Trophoblast cell (in vitro differentiated cells and primary cell): Measurements from ENCODE around the gene CYB5R3.

Experiments used
- DNase-seq, 2 donors: peaks; one replicate each; pipeline ENCODE4 v3.0.0-alpha.2; 2016
- H2AFZ ChIP-seq: 2 replicates; pipeline ENCODE4 v1.6.1; 2013; ENCODE audit warnings: low read length, moderate library complexity, mild to moderate bottlenecking; ENCODE audit not compliant: insufficient read depth, poor library complexity
- H2AK5ac ChIP-seq: 2 replicates; pipeline ENCODE4 v1.6.1; 2013; ENCODE audit warnings: mild to moderate bottlenecking, low read length
- H2BK120ac ChIP-seq: 2 replicates; pipeline ENCODE4 v1.6.1; 2013; ENCODE audit warnings: low read length, mild to moderate bottlenecking, moderate library complexity; ENCODE audit not compliant: insufficient read depth, poor library complexity
- H2BK12ac ChIP-seq: 2 replicates; pipeline ENCODE4 v1.6.1; 2013; ENCODE audit warnings: mild to moderate bottlenecking, low read length, moderate library complexity
- H2BK5ac ChIP-seq: 2 replicates; pipeline ENCODE4 v1.6.1; 2013; ENCODE audit warnings: low read length, low read depth, moderate library complexity, mild to moderate bottlenecking; ENCODE audit not compliant: poor library complexity
- H3K14ac ChIP-seq: 2 replicates; pipeline ENCODE4 v1.6.1; 2013; ENCODE audit warnings: mild to moderate bottlenecking, low read length
- H3K18ac ChIP-seq: 2 replicates; pipeline ENCODE4 v1.6.1; 2013; ENCODE audit warnings: mild to moderate bottlenecking, low read length
- H3K23ac ChIP-seq: 2 replicates; pipeline ENCODE4 v1.6.1; 2013; ENCODE audit warnings: low read length
- H3K27ac ChIP-seq: 2 replicates; pipeline ENCODE4 v1.5.1; 2013; ENCODE audit warnings: low read depth, mild to moderate bottlenecking, inconsistent platforms, low read length, moderate library complexity
- H3K27me3 ChIP-seq: 2 replicates; pipeline ENCODE4 v1.6.1; 2013; ENCODE audit warnings: inconsistent platforms, mild to moderate bottlenecking, low read length, moderate library complexity; ENCODE audit not compliant: insufficient read depth
- H3K36me3 ChIP-seq, 2 experiments: 1 replicate in 1 of 2; 2 replicates in 1 of 2; pipeline ENCODE4 v1.6.1; 2013; ENCODE audit warnings: low read length in 2 of 2, mild to moderate bottlenecking in 2 of 2, moderate library complexity in 1 of 2; ENCODE audit not compliant: insufficient read depth in 2 of 2, control insufficient read depth in 1 of 2
- H3K4ac ChIP-seq: 2 replicates; pipeline ENCODE4 v1.6.1; 2013; ENCODE audit warnings: low read depth, mild to moderate bottlenecking, low read length, moderate library complexity
- H3K4me1 ChIP-seq, 2 experiments: 1 replicate in 1 of 2; 2 replicates in 1 of 2; pipeline ENCODE4 v1.6.1; 2013; ENCODE audit warnings: low read length in 2 of 2, mild to moderate bottlenecking in 2 of 2, moderate library complexity in 1 of 2; ENCODE audit not compliant: insufficient read depth in 2 of 2, control insufficient read depth in 1 of 2
- H3K4me2 ChIP-seq: 2 replicates; pipeline ENCODE4 v1.6.1; 2013; ENCODE audit warnings: inconsistent platforms, mild to moderate bottlenecking, low read length, moderate library complexity
- H3K4me3 ChIP-seq: 2 replicates; pipeline ENCODE4 v1.5.1; 2013; ENCODE audit warnings: mild to moderate bottlenecking, low read depth, low read length, inconsistent platforms
- H3K79me1 ChIP-seq: one replicate; pipeline ENCODE4 v1.6.1; 2013; ENCODE audit warnings: low read length
- H3K79me2 ChIP-seq: 2 replicates; pipeline ENCODE4 v1.6.1; 2013; ENCODE audit warnings: low read length, mild to moderate bottlenecking; ENCODE audit not compliant: control insufficient read depth, insufficient read depth, poor library complexity
- H3K9ac ChIP-seq: 2 replicates; pipeline ENCODE4 v1.6.1; 2013; ENCODE audit warnings: mild to moderate bottlenecking, low read length
- H3K9me3 ChIP-seq: 2 replicates; pipeline ENCODE4 v1.6.1; 2013; ENCODE audit warnings: low read depth, mild to moderate bottlenecking, control low read depth, inconsistent platforms, low read length; ENCODE audit not compliant: insufficient read depth
- H4K12ac ChIP-seq: 2 replicates; pipeline ENCODE4 v1.6.1; 2013; ENCODE audit warnings: low read depth, mild to moderate bottlenecking, low read length, moderate library complexity
- H4K8ac ChIP-seq: 2 replicates; pipeline ENCODE4 v1.6.1; 2013; ENCODE audit warnings: low read depth, mild to moderate bottlenecking, low read length, moderate library complexity
- H4K91ac ChIP-seq: one replicate; pipeline ENCODE4 v1.6.1; 2013; ENCODE audit warnings: low read depth, mild to moderate bottlenecking, low read length, moderate library complexity
- WGBS: extraction: QIAGEN DNeasy Blood & Tissue Kit; methylation state at CpG from one replicate; pipeline ENCODE4 v1.1.7; 2013; ENCODE audit warnings: missing lambda C conversion rate; ENCODE audit not compliant: insufficient read length, insufficient coverage; ENCODE audit errors: extremely low coverage; 5-methylcytosine and 5-hydroxymethylcytosine counted together

CYB5R3 gene

GRCh38 chr22:42630901-42631602 is 18.1 kb downstream of the CYB5R3 start:
- H3K27me3 ChIP-seq = no peaks in the 10 kb centered on the region
- DNase-seq = no peak
- no peak overlapping the region for H4K91ac ChIP-seq
- H3K14ac ChIP-seq = no peak overlapping the region
- no peak overlapping the region for H2AFZ ChIP-seq
- no peak overlapping the region for H3K18ac ChIP-seq
- H3K4ac ChIP-seq = no peak overlapping the region
- H3K23ac ChIP-seq = no peak overlapping the region
- no peak overlapping the region for H2AK5ac ChIP-seq
- no peaks in the 10 kb centered on the region for H3K4me1 ChIP-seq
- H3K4me3 ChIP-seq = no peak overlapping the region
- H3K27ac ChIP-seq = no peak overlapping the region
- H4K8ac ChIP-seq = no peak overlapping the region
- peaks cover 75 to 83% of the 10 kb centered on the region in 2 experiments for H3K36me3 ChIP-seq
- no peak overlapping the region for H3K4me2 ChIP-seq
- H3K9ac ChIP-seq = no peak overlapping the region
- no peak overlapping the region for H2BK120ac ChIP-seq
- no peak overlapping the region for H2BK5ac ChIP-seq
- H3K9me3 ChIP-seq = peaks cover 2% of the 10 kb centered on the region
- H3K79me1 ChIP-seq = no peaks in the 10 kb centered on the region
- no CpG with 5 or more reads among the region's 28 CpGs for WGBS
- H2BK12ac ChIP-seq = no peak overlapping the region
- no peaks in the 10 kb centered on the region for H3K79me2 ChIP-seq
- no peak overlapping the region for H4K12ac ChIP-seq

GRCh38 chr22:42630211-42630610 is 19.0 kb downstream of the CYB5R3 start:
- Histone ChIP-seq H2BK5ac (no peak overlapping the region), H4K8ac (no peak overlapping the region), H3K4me1 (no peaks in the 10 kb centered on the region), H3K79me2 (no peaks in the 10 kb centered on the region), H2AFZ (no peak overlapping the region), H3K36me3 (peaks cover 76 to 78% of the 10 kb centered on the region in 2 experiments), H3K27ac (no peak overlapping the region), H2BK120ac (no peak overlapping the region), H3K18ac (no peak overlapping the region), H3K27me3 (no peaks in the 10 kb centered on the region), H3K14ac (no peak overlapping the region), H3K79me1 (no peaks in the 10 kb centered on the region), H2AK5ac (no peak overlapping the region), H3K4me3 (no peak overlapping the region), H2BK12ac (no peak overlapping the region), H3K9ac (no peak overlapping the region), H3K23ac (no peak overlapping the region), H3K4me2 (no peak overlapping the region), H3K9me3 (peaks cover 2% of the 10 kb centered on the region), H3K4ac (no peak overlapping the region), H4K12ac (no peak overlapping the region), H4K91ac (no peak overlapping the region)
- no peak for DNase-seq
- WGBS = no CpG with 5 or more reads among the region's 18 CpGs

- Histone ChIP-seq H3K36me3 (peaks cover 80 to 81% of the 10 kb centered on the region in 2 experiments), H3K4ac (no peak overlapping the region), H2BK12ac (no peak overlapping the region), H3K4me1 (no peaks in the 10 kb centered on the region), H2AK5ac (no peak overlapping the region), H3K79me2 (no peaks in the 10 kb centered on the region), H3K9ac (no peak overlapping the region), H3K14ac (no peak overlapping the region), H2BK120ac (no peak overlapping the region), H2BK5ac (no peak overlapping the region), H3K9me3 (peaks cover 2% of the 10 kb centered on the region), H4K8ac (no peak overlapping the region), H4K91ac (no peak overlapping the region), H3K23ac (no peak overlapping the region), H4K12ac (no peak overlapping the region), H3K4me2 (no peak overlapping the region), H2AFZ (no peak overlapping the region), H3K18ac (no peak overlapping the region), H3K27ac (no peak overlapping the region), H3K27me3 (no peaks in the 10 kb centered on the region), H3K79me1 (no peaks in the 10 kb centered on the region), H3K4me3 (no peak overlapping the region)
- no CpG with 5 or more reads among the region's 9 CpGs for WGBS
- no peak for DNase-seq
Observed at GRCh38 chr22:42627981-42628380, 21.2 kb downstream of the CYB5R3 start.

GRCh38 chr22:42626951-42627625 is 22.1 kb downstream of the CYB5R3 start:
- no peak overlapping the region for H3K4me3 ChIP-seq
- no CpG with 5 or more reads among the region's 25 CpGs for WGBS

More at GRCh38 chr22:42626951-42627625, 22.1 kb downstream of the CYB5R3 start:
- DNase-seq = no peak
- H3K9ac ChIP-seq = no peak overlapping the region
- H2BK12ac ChIP-seq = no peak overlapping the region
- H3K4me1 ChIP-seq = peaks cover 5 to 6% of the 10 kb centered on the region in 2 experiments
- H3K14ac ChIP-seq = no peak overlapping the region
- H3K27me3 ChIP-seq = no peaks in the 10 kb centered on the region
- H4K12ac ChIP-seq = no peak overlapping the region
- H2AK5ac ChIP-seq = no peak overlapping the region
- H2BK120ac ChIP-seq = no peak overlapping the region
- no peak overlapping the region for H2BK5ac ChIP-seq
- H4K91ac ChIP-seq = no peak overlapping the region
- no peaks in the 10 kb centered on the region for H3K79me1 ChIP-seq
- H2AFZ ChIP-seq = no peak overlapping the region
- no peaks in the 10 kb centered on the region for H3K79me2 ChIP-seq
- H3K23ac ChIP-seq = no peak overlapping the region
- H3K18ac ChIP-seq = no peak overlapping the region
- H4K8ac ChIP-seq = no peak overlapping the region
- no peak overlapping the region for H3K4me2 ChIP-seq
- H3K9me3 ChIP-seq = peaks cover under 1% of the 10 kb centered on the region
- peaks cover 73 to 76% of the 10 kb centered on the region in 2 experiments for H3K36me3 ChIP-seq
- H3K27ac ChIP-seq = no peak overlapping the region
- no peak overlapping the region for H3K4ac ChIP-seq
